Esophagus (tissue), 2 donors: ENCODE data around the gene AGR3. TPM values are rescaled to one million over a fixed set of nuclear protein-coding genes. Genes with fewer than 3 reads are reported as not detected.

ENCODE experiments used
- polyA plus RNA-seq, 2 donors: library from polyadenylated mRNA; stranded (reverse); fragments of 200-250 nt; gene quantifications; one replicate each; pipeline ENCODE4 v1.2.3, GENCODE V29; 2013
- donor health status: healthy with polysubstance abuse.
- donor health status: Bipolar disorder and iron deficiency.

AGR3 gene
- polyA plus RNA-seq, 2 donors: 0.07 TPM; not detected in 1

Other genes starting within 250 kb of the AGR3 start
- gene ANKMY2, start 236.2 kb downstream of the AGR3 start, polyA plus RNA-seq: 1 to 10 TPM; 5.0 to 5.9 TPM
- 10 to 100 TPM; 32.9 to 47.9 TPM for gene BZW2, start 235.8 kb downstream of the AGR3 start, polyA plus RNA-seq
- 10 to 100 TPM; 10.8 to 13.6 TPM for gene TSPAN13, start 128.2 kb downstream of the AGR3 start, polyA plus RNA-seq
- 1 to 10 TPM; 1.6 to 3.3 TPM for gene AGR2, start 77.0 kb downstream of the AGR3 start, polyA plus RNA-seq